ENCODE data around the gene FERD3L. TPM values are rescaled to one million over a fixed set of nuclear protein-coding genes. Genes with fewer than 3 reads are reported as not detected.

Gene FERD3L
- not detected in 2 replicates for total RNA-seq

GRCh38 chr7:19144661-19145433, at the start of gene FERD3L:
TSS of gene FERD3L (minus strand) at chr7:19145421. CDS start at chr7:19145362, 59 bp downstream.

GRCh38 chr7:19117091-19117869, 27.9 kb downstream of the FERD3L start, which contains the start of gene TWIST1:
TSS of gene TWIST1 (minus strand) at chr7:19117636. CDS start at chr7:19117321, 315 bp downstream.

Other genes starting within 250 kb of the FERD3L start
- 5.2 and 6.3 TPM in 2 replicates for gene TWIST1, start 27.8 kb downstream of the FERD3L start, total RNA-seq

Data from placental epithelial cell (primary cell).